HG03139 (cell line): ENCODE results near the gene SLC30A3.

Experiments used
- ATAC-seq: cut with Tn5 transposase; IDR thresholded peaks from one replicate; pipeline ENCODE4 v1.9.1; 2021; ENCODE audit not compliant: unreplicated experiment

Gene SLC30A3

DNA sequence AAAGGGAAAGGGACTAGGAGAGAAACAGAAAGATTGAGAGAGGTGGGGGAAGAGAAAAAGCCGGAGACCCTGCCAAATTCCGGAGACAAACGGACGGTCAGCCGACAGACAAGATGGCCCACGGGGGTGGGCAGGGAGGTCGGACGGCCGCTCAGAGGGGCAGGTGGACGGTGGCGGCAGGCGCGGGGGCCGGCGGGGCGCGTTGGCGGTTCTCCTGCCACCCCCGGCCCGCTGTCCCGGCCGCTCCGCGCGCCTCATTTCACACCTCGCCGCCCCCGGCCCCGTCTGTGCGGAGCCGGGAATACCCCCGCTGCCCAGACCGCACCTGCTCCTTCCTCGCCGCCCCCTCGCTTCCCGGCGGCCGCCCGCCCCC, 935 bp downstream of the SLC30A3 start:
- no peak for ATAC-seq

GRCh38 chr2:27261241-27261925, 1.5 kb downstream of the SLC30A3 start:
- no peak for ATAC-seq

DNA sequence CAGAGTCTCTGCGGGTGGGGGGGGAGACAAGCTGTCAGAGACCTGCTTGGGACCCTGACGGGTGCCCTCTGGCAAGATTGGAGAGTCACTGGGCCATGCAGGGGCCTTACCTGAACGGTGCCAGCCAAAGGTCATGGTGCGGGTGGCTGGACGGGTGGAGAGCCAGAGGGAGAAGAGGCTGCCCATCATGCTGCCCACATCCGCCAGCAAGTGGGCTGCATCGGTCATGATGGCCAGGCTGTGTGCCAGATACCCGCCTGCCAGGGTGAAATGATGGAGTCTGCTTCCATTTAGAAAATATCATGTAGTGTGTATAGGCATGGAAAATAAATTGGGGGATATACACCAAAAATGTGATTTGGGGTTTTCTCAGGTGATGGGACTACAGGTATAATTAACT, 4.8 kb downstream of the SLC30A3 start:
- no peak for ATAC-seq

GRCh38 chr2:27256855-27257454, 5.9 kb downstream of the SLC30A3 start:
- ATAC-seq, result no peak

DNA sequence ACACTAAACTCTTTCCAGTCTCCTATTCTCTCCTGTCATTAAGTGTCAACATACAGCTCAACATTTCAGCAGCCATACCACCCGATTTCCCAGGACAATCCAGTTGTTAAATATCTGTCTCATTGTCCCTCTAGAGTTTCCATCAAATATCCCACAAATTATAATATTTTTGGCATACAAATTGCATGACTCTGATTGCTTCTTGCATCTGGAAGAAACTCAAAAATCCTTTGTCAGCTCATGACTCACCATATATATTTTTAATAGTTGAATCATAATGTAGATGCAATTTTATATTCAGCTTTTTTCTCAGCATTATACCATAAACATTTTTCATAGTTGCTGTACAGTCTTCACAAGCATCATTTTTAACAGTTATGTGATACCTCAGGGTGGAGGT, 7.2 kb downstream of the SLC30A3 start:
- ATAC-seq, result no peak

DNA sequence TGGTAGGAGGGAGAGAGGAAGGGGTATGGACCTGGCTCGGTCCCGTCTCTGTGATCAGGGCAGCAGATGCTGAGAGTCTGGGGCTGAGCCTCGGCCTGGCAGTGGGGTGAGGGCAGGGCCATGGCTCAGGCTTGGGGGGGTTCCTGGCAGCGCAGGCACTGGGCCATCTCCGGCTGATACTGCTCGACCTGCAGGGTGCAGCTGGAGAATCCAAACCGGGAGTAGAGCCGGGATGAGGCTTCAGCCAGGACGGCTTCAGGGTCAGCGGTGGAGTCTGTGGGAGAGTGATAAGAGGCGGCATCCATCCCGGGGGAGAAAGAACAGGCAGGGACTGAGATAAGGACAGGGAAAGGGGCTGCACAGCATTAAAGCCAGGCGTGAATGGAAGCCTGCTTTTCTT, 7.7 kb downstream of the SLC30A3 start:
- ATAC-seq, result no peak

- ATAC-seq, result no peak
Measured at GRCh38 chr2:27251766-27252165, 11.1 kb downstream of the SLC30A3 start.

GRCh38 chr2:27250652-27251379, 12.0 kb downstream of the SLC30A3 start:
- ATAC-seq, result no peak

- no peak for ATAC-seq
Measured at GRCh38 chr2:27249891-27250651, 12.8 kb downstream of the SLC30A3 start.

- ATAC-seq, result no peak
Measured at GRCh38 chr2:27249159-27249890, 13.5 kb downstream of the SLC30A3 start.

GRCh38 chr2:27247893-27248292, 15.0 kb downstream of the SLC30A3 start:
- no peak for ATAC-seq

- ATAC-seq, result no peak
Measured at GRCh38 chr2:27245626-27246025, 17.2 kb downstream of the SLC30A3 start.

DNA sequence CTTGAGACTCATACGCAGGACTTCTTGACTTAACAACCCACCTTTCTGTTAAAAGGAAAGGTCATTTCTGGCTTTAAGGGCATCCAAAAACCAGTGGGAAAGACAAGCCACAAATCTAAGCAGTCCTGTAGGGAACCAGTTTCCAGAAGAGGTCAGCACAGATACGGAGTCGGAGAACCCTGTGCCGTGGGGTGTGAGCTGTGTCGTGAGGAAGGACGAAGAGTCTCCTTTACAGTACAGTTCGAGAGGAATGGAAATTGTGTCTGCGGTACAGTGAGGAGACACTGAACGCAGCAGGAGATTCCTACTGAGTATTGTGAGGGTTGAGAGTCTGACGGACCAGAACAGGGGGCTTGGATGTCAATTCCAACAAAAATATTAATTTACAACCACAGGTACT, 17.7 kb downstream of the SLC30A3 start:
- no peak for ATAC-seq

DNA sequence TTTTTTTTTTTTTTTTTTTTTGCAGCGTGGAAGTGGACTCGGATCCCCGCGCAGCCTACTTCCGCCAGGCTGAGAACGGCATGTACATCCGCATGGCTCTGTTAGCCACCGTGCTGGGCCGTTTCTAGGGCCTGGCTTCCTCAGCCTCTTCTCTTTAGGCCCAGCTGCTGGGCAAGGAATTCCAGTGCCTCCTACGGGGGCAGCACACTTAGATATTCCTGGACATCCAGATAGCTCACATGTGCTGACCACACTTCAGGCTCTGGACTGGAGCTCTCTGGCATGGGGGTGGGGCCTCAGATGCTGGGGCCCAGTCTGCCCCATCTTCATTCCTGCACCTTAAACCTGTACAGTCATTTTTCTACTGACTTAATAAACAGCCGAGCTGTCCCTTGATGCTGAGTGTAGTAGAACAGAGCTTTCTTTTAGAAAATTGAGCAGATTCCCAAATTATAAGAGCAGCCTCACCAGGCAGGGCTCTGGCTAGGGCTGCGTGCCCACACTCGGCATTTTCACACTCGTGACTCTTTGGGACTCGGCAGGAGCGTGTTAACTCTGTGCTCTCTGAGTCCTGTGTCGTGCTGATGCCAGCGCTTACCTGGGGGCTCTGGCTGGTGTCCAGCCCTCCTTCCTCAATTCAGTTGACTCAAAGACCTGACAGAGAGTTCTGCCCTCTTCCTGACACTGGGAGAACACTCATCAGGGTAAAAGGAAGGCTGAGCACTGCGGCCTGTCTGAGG, 19.3 kb downstream of the SLC30A3 start:
- no peak for ATAC-seq

DNA sequence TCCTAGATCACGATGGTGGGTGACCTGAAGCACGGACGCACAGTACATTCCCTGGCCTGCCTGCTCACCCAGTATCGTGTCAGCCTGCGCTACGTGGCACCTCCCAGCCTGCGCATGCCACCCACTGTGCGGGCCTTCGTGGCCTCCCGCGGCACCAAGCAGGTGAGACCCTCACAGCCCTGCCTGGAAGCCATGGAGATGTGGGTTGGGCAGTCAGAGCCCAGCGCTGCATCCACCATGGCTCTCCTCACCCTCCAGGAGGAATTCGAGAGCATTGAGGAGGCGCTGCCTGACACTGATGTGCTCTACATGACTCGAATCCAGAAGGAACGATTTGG, 20.3 kb downstream of the SLC30A3 start:
- ATAC-seq, result no peak

DNA sequence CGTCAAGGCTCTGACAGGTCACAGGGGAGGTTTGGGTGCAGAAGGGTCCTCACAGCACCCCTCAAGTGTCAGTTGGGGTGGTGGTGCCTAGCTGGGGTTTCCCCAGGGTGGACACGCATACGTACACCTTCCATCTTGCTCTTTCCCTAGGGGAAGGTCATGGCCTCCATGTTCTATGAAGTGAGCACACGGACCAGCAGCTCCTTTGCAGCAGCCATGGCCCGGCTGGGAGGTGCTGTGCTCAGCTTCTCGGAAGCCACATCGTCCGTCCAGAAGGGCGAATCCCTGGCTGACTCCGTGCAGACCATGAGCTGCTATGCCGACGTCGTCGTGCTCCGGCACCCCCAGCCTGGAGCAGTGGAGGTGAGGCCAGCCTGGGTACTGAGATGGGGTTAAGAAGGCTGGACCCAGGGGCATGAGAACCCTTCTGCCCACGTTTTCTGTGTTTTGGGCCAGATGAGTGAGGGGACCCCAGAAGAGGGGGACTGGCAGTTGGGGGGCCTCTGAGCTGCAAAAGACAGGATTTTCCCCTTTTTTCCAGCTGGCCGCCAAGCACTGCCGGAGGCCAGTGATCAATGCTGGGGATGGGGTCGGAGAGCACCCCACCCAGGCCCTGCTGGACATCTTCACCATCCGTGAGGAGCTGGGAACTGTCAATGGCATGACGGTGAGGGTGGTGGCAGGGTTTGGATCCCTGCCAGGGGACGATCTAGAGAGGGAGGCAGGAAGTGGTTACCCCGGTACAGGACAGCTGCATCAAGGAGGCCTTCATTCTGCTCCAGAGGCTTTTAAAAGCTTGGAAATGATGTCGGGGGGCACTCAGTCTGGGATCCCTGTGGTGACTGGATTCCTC, 20.9 kb downstream of the SLC30A3 start:
- no peak for ATAC-seq

DNA sequence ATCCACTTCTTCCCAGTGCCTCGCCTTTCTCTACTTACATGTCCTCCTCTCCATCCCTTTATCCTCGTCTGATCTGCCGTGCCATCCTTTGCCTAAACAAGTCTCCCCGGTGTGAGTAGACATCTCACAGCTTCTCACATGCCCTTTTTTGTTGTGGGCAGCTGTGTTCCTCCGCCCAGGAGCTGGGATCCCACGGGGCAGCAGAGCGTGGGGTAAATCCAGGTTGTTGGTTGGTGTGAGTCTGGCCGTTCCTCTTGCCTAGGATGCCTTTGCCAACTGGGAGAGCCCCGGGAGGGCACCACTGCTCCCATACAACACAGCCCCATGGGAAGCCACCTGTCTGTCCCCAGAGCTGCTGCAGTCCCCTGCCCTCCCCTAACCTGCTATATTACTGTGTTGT, 22.4 kb downstream of the SLC30A3 start:
- no peak for ATAC-seq

GRCh38 chr2:27238976-27239375, 23.9 kb downstream of the SLC30A3 start:
- no peak for ATAC-seq

DNA sequence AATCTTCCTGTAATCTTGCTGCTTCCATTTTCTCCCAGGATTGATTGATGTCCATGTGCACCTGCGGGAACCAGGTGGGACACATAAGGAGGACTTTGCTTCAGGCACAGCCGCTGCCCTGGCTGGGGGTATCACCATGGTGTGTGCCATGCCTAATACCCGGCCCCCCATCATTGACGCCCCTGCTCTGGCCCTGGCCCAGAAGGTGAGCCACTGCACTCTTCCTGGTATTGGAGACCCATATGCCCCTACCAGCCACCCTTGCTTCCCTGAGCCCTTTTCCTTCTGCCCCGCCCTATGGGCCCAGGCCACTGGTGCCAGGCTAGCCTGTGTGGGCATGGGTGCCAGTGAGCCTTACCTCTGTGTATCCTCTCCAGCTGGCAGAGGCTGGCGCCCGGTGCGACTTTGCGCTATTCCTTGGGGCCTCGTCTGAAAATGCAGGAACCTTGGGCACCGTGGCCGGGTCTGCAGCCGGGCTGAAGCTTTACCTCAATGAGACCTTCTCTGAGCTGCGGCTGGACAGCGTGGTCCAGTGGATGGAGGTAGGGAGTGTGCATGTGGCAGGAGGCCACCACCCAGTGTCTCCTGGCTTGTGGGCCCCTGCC, 25.4 kb downstream of the SLC30A3 start:
- ATAC-seq, result no peak
